VCaP (cell line): ENCODE data around the gene LMTK3.
"Not testable (repeated sequence)": the region's sequence is repeated elsewhere in the genome, so short reads cannot be mapped to it uniquely, and the experiment has no call there.

ENCODE experiments used
- H3K27ac ChIP-seq: fragments of 450-650 bp; 2 replicates; pipeline ENCODE4 v1.5.1; 2017
- TF ChIP-seq, protein P1 (sequence below): fragments of 450-650 bp; conservative IDR thresholded peaks from 2 replicates; pipeline ENCODE4 v1.5.1; 2017; ENCODE audit warnings: mild to moderate bottlenecking, moderate library complexity

The LMTK3 gene

DNA sequence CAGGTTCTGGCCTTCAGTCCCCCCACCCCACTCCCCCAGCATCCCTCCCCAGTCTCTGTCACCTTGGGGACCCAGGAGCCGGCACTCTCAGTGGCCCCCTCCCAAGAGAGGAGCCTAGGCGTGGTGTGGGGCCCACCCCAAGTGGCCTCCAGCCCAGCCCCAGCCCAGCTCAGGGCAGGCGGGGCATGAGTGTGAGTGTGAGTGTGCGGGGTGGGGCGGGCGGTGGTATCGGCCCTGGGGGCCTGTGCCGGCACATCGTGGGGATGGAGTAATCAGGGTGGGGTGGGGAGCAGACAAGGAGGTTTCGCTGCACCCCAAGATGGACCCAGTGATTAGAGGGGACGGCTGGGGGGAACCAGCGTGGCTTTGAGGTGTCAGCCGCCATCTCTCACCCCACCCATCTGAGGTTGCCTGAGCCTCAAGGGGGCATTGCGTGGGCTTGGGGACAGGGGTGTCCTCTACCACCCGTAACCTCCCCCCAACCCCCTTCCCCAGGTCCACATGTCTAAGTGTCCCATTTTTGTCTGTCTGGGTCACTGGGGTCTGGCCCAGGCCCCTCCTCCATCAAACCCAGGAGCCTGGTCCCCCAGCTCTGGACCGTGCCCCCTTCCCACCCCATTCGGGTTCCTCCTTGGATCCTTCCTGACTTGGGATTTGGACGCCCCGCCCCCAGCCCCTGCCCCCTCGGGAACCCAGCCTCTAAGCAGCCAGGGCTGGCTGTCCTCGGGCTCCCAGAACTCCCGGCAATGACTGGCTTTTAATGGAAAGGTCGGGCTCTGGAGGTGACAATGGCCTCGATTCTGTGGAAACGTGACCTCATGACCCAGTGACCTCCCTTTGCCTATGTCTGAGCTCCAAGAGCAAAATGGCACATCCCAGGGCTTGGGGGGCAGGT is 33.5 kb upstream of the LMTK3 start:
- no peak overlapping the region; the same call in 1 of the 2 replicates for H3K27ac ChIP-seq

GRCh38 chr19:48543121-48543710 is 31.6 kb upstream of the LMTK3 start:
- TF ChIP-seq, protein P1, sequence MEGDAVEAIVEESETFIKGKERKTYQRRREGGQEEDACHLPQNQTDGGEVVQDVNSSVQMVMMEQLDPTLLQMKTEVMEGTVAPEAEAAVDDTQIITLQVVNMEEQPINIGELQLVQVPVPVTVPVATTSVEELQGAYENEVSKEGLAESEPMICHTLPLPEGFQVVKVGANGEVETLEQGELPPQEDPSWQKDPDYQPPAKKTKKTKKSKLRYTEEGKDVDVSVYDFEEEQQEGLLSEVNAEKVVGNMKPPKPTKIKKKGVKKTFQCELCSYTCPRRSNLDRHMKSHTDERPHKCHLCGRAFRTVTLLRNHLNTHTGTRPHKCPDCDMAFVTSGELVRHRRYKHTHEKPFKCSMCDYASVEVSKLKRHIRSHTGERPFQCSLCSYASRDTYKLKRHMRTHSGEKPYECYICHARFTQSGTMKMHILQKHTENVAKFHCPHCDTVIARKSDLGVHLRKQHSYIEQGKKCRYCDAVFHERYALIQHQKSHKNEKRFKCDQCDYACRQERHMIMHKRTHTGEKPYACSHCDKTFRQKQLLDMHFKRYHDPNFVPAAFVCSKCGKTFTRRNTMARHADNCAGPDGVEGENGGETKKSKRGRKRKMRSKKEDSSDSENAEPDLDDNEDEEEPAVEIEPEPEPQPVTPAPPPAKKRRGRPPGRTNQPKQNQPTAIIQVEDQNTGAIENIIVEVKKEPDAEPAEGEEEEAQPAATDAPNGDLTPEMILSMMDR: no peak
- peak overlapping the region; percentile 94 for H3K27ac ChIP-seq

More for the DNA sequence above, 33.5 kb upstream of the LMTK3 start:
- TF ChIP-seq, protein P1: no peak

GRCh38 chr19:48541813-48542212 is 30.2 kb upstream of the LMTK3 start:
- peak overlapping the region; percentile 94; the same call in 1 of the 2 replicates for H3K27ac ChIP-seq
- TF ChIP-seq, protein P1: no peak

DNA sequence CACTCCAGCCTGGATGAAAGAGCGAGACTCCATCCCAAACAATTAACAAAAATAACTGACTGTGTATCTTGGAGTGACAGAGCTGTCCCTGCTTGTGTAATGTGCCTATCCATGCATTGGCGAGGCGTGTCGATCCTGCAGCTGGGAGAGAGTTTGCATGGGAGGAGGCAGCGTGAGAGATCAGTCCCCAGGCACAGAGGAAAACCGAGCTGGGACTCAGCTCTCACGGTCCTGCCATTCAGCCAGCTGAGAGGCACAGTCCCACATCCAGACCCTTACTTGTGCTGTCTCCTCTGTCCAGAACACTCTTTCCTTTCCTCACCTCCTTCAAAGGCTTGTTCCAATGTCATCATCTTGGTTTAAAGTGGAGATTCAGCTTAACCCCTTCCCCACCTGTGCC is 28.5 kb upstream of the LMTK3 start:
- TF ChIP-seq, protein P1: no peak
- peak overlapping the region; percentile 34; the same call in 1 of the 2 replicates for H3K27ac ChIP-seq

DNA sequence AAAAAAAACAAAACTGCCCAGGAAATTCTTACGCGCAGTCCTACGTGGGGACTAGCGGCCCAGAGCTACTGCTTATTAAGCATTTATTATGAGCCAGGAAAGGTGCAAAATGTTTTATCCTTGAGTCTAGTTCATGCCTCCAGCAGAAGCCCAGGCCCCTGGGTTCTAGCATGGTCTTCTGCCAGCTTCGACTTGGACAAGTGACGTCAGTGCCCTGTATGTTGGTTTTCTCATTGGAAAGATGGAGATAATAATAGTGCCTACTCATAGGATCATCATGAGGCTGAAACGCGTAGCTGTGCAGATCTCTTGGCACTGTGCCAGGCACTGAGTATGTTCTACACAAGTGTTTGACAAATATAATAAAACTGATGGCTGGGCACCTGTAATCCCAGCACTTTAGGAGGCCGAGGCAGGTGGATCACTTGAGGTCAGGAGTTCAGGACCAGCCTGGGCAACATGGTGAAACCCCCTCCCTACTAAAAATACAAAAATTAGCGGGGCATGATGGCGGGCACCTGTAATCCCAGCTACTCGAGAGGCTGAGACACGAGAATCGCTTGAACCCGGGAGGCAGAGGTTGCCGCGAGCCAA is 28.0 kb upstream of the LMTK3 start:
- TF ChIP-seq, protein P1: no peak
- peak overlapping the region; percentile 34; the same call in 1 of the 2 replicates for H3K27ac ChIP-seq

DNA sequence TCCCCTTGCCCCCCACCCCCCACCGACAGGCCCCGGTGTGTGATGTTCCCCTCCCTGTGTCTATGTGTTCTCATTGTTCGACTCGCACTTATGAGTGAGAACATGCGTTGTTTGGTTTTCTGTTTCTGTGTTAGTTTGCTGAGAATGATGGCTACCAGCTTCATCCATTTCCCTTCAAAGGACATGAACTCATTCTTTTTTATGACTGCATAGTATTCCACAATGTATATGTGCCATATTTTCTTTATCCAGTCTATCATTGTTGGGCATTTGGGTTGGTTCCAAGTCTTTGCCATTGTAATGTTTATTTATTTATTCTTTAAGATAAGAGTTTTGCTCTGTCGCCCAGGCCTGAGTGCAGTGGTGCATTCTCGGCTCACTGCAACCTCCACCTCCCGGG is 26.4 kb upstream of the LMTK3 start:
- not testable (repeated sequence) for H3K27ac ChIP-seq

GRCh38 chr19:48537541-48537940 is 25.9 kb upstream of the LMTK3 start:
- TF ChIP-seq, protein P1: no peak
- H3K27ac ChIP-seq: no peak overlapping the region
